Mesothelial cell of epicardium (in vitro differentiated cells): Measurements from ENCODE around the gene CCDC6. TPM values are rescaled to one million over a fixed set of nuclear protein-coding genes. Genes with fewer than 3 reads are reported as not detected.

Experiments used
- DNase-seq, 2 experiments: peaks; one replicate each; pipeline ENCODE4 v3.0.0; 2021; ENCODE audit warnings: low spot score in 2 of 2; ENCODE audit not compliant: unreplicated experiment in 2 of 2
- H3K27ac Mint-ChIP-seq: 2 replicates; pipeline ENCODE4 v1.8.0; 2021; ENCODE audit warnings: mixed read lengths
- H3K27me3 Mint-ChIP-seq: 2 replicates; pipeline ENCODE4 v1.8.0; 2021; ENCODE audit warnings: low read depth, mixed read lengths
- H3K36me3 Mint-ChIP-seq: 2 replicates; pipeline ENCODE4 v1.8.0; 2021; ENCODE audit warnings: mixed read lengths
- H3K4me1 Mint-ChIP-seq: 2 replicates; pipeline ENCODE4 v1.8.0; 2021; ENCODE audit warnings: mixed read lengths
- H3K4me3 Mint-ChIP-seq: 2 replicates; pipeline ENCODE4 v1.8.0; 2021; ENCODE audit warnings: mild to moderate bottlenecking, moderate library complexity, mixed read lengths
- H3K9me3 Mint-ChIP-seq: 2 replicates; pipeline ENCODE4 v1.8.0; 2021; ENCODE audit warnings: mixed read lengths
- CTCF ChIP-seq: fragments of 200-600 bp; sonication (generic); IDR thresholded peaks from one replicate; pipeline ENCODE4 v1.5.0; 2021; ENCODE audit warnings: antibody characterized with exemption; ENCODE audit not compliant: unreplicated experiment
- total RNA-seq: library from RNA; stranded (reverse); gene quantifications from 3 replicates; pipeline ENCODE4 v1.2.1, GENCODE V29; 2021

CCDC6 gene
- total RNA-seq, 1 donor from 2014 or later: 50.5 TPM

DNA sequence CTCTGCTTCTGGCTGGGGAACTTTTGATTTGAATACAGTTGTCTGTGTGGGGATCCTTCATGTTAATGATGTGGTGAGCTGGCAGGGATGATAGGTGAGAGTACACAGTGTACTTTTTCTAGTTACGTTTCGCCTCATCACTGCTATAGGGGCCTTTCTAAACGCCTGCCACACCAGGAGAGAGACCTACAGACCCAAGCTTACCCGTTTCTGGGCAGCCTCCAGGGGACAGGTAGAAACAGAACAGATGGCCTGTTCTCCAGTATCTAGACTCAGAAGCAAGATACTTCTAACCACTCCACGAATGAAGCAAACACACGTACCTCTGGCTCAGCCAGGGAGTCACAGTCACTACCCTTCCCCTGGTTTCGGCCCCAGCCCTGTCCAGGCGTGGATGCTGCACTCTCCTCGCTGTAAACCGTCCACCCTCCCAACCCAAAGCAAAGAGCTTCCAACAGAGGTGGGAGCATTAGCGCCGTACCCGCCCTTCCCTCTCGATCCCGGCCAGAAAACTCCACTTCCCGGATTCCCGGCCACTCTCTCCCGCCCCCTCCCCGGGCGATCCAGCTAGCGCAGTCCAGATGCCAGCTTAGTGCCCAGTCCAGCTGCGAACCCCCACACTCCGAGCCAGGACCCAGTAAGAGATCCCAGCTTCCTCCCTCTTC, 1.2 kb downstream of the CCDC6 start:
- peak in 1 of 2 experiments; percentile 52 for DNase-seq
- no peaks in the 10 kb centered on the region for H3K27me3 Mint-ChIP-seq
- H3K4me1 Mint-ChIP-seq: peaks cover 69% of the 10 kb centered on the region
- H3K9me3 Mint-ChIP-seq: no peaks in the 10 kb centered on the region
- H3K4me3 Mint-ChIP-seq: peak overlapping the region; percentile 91
- no peak for TF ChIP-seq CTCF
- no peaks in the 10 kb centered on the region for H3K36me3 Mint-ChIP-seq
- H3K27ac Mint-ChIP-seq: peak overlapping the region; percentile 92

- H3K4me3 Mint-ChIP-seq: peak overlapping the region; percentile 91
- H3K27ac Mint-ChIP-seq: peak overlapping the region; percentile 92
- H3K27me3 Mint-ChIP-seq: no peaks in the 10 kb centered on the region
- no peak for TF ChIP-seq CTCF
- DNase-seq: no peak
- peaks cover 64% of the 10 kb centered on the region for H3K4me1 Mint-ChIP-seq
- no peaks in the 10 kb centered on the region for H3K36me3 Mint-ChIP-seq
- no peaks in the 10 kb centered on the region for H3K9me3 Mint-ChIP-seq
These were observed 1.8 kb downstream of the CCDC6 start for GRCh38 chr10:59904426-59905065.

- no peaks in the 10 kb centered on the region for H3K9me3 Mint-ChIP-seq
- no peak for DNase-seq
- peaks cover 63% of the 10 kb centered on the region for H3K4me1 Mint-ChIP-seq
- peak overlapping the region; percentile 91 for H3K4me3 Mint-ChIP-seq
- no peak for TF ChIP-seq CTCF
- no peaks in the 10 kb centered on the region for H3K27me3 Mint-ChIP-seq
- no peaks in the 10 kb centered on the region for H3K36me3 Mint-ChIP-seq
- peak overlapping the region; percentile 3 for H3K27ac Mint-ChIP-seq
These were observed 2.5 kb downstream of the CCDC6 start for GRCh38 chr10:59903871-59904270.

DNA sequence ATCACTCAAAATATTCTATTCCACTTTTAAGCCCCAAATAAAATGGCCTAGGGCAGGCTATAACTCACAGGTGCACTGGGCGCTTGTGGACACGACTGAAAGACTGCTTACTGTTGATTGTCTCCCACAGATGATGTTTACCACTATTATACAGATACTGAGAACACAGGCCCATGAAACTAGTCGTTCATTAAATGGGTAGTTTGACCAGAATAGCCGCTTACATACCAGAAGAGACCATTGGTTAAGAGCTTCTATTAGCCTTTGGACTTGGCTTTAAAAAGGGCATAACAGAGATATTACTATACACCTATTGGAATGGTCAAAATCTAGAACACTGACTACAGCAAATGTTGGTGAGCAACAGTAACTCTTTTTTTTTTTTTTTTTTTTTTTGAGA, 4.3 kb downstream of the CCDC6 start:
- peaks cover 56% of the 10 kb centered on the region for H3K4me1 Mint-ChIP-seq
- TF ChIP-seq CTCF: no peak
- H3K9me3 Mint-ChIP-seq: no peaks in the 10 kb centered on the region
- DNase-seq: no peak
- no peak overlapping the region for H3K4me3 Mint-ChIP-seq
- no peaks in the 10 kb centered on the region for H3K36me3 Mint-ChIP-seq
- no peaks in the 10 kb centered on the region for H3K27me3 Mint-ChIP-seq
- peak overlapping the region; percentile 71 for H3K27ac Mint-ChIP-seq

DNA sequence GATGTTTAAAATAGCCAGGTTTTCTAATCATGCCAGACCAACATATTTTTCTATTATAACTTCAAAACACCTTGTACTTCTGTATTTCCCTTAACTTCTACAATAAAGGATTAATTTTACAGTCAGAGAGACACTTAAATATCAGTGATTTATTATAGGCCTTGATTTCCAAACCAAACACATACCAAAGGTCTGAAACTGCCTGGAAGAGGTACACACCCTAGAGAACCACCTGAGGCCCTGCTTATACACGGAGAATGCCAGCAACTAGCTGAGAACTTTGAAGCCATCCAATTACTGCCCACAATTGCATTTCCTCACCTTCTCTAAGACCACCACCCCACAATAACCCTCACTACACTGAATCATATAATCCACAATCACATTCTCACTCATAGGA, 4.9 kb downstream of the CCDC6 start:
- peak overlapping the region; percentile 71 for H3K27ac Mint-ChIP-seq
- TF ChIP-seq CTCF: no peak
- H3K4me3 Mint-ChIP-seq: no peak overlapping the region
- H3K36me3 Mint-ChIP-seq: no peaks in the 10 kb centered on the region
- H3K9me3 Mint-ChIP-seq: no peaks in the 10 kb centered on the region
- no peaks in the 10 kb centered on the region for H3K27me3 Mint-ChIP-seq
- peaks cover 53% of the 10 kb centered on the region for H3K4me1 Mint-ChIP-seq
- DNase-seq: no peak
